Cardiac fibroblast (primary cell): ENCODE measurements around the gene PLPPR2.

ENCODE experiments used
- DNase-seq, 2 donors: peaks; one replicate each; pipeline versions ENCODE4 v3.0.0 to v3.0.0-alpha.2; 2010; ENCODE audit warnings: low read depth in 2 of 2
- H3K4me3 ChIP-seq, 2 donors: replicated peaks in 1 of 2; 1 replicate in 1 of 2; 2 replicates in 1 of 2; pipeline ENCODE4 v1.5.1; 2011; ENCODE audit warnings: low read depth in 2 of 2, low read length in 2 of 2, mild to moderate bottlenecking in 2 of 2, moderate library complexity in 1 of 2
- CTCF ChIP-seq: IDR thresholded peaks from one replicate; pipeline ENCODE4 v1.5.1; 2011; ENCODE audit warnings: low read depth, mild to moderate bottlenecking, low read length, inconsistent platforms

PLPPR2 gene

GRCh38 chr19:11379857-11380350, 24.7 kb downstream of the PLPPR2 start:
- TF ChIP-seq CTCF: no peak
- no peak for DNase-seq
- H3K4me3 ChIP-seq: peak overlapping the region in 1 of 2 donors; percentile 76

GRCh38 chr19:11380653-11381537, 25.7 kb downstream of the PLPPR2 start:
- peak; percentile 76 for TF ChIP-seq CTCF
- peak; percentile 95 to 97 for DNase-seq
- peak overlapping the region; percentile 66 to 76 for H3K4me3 ChIP-seq

DNA sequence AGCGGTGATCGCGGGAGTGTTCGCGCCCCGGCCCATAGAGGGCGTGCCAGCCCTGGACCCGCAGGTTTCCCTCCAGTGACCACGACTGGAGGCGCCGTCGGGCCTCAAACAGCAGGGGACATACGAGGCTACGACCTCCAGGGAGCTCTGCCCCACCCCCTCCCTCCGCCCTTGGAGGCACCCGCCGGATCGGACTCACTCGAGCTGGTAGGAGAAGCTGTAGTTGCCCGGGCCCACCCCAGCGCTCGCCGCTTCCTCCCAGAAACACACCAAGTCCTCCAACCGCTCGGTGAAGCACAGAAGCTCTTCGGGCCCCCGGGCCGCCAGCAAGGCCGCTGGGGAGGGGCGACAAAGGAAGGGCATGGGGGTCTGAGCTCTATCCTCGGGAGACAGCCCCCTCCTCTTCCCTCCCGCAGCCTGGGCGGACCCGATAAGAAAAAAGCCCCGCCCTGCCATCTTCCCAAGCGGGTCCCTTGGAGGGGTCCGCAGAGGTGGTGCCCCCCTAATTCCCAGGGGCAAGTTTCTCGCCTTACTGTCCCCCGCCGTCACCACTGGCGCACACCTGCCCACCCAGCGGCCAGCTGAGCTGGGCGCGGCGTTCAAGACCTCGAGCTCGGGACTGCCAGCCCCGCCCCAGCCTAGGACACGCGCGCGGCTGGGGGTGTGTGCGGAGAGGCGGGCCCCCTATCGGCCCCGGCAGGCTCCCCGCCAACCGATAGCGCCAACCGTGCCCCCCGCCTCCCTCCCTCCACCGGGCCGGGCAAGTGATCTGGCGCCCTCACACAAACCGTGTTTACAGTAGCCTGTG, 27.9 kb downstream of the PLPPR2 start:
- peak overlapping the region; percentile 55 to 60 for H3K4me3 ChIP-seq
- peak; percentile 27 to 41 for DNase-seq
- peak; percentile 82 for TF ChIP-seq CTCF

GRCh38 chr19:11383706-11384048, 28.4 kb downstream of the PLPPR2 start:
- H3K4me3 ChIP-seq: peak overlapping the region; percentile 55 to 60
- no peak for DNase-seq
- no peak for TF ChIP-seq CTCF

DNA sequence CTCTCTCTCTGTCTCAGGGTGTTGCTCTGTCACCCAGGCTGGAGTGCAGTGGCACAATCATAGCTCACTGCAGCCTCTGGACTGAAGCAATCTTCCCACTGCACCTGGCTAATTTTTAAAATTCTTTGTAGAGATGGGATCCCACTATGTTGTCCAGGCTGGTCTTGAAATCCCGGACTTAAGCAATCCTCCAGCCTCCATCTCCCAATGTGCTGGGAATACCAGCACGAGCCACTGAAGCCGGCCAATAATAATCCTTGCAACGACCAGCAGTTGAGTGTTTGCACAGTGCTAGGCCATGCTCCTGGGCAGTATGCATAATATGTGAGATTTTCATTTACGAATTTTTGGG, 29.5 kb downstream of the PLPPR2 start:
- no peak for DNase-seq
- no peak overlapping the region for H3K4me3 ChIP-seq
- TF ChIP-seq CTCF: no peak

GRCh38 chr19:11387162-11388034, 32.2 kb downstream of the PLPPR2 start:
- H3K4me3 ChIP-seq: no peak overlapping the region
- DNase-seq: no peak
- TF ChIP-seq CTCF: no peak
